ENCODE data around the gene SPTBN5. TPM values are rescaled to one million over a fixed set of nuclear protein-coding genes. Genes with fewer than 3 reads are reported as not detected.

SPTBN5 gene
- total RNA-seq, 3 donors from 2014 or later (not counting 1 experiment from before 2014, with no cell fraction given) = 4.1 to 6.0 (median 5.2) TPM

DNA sequence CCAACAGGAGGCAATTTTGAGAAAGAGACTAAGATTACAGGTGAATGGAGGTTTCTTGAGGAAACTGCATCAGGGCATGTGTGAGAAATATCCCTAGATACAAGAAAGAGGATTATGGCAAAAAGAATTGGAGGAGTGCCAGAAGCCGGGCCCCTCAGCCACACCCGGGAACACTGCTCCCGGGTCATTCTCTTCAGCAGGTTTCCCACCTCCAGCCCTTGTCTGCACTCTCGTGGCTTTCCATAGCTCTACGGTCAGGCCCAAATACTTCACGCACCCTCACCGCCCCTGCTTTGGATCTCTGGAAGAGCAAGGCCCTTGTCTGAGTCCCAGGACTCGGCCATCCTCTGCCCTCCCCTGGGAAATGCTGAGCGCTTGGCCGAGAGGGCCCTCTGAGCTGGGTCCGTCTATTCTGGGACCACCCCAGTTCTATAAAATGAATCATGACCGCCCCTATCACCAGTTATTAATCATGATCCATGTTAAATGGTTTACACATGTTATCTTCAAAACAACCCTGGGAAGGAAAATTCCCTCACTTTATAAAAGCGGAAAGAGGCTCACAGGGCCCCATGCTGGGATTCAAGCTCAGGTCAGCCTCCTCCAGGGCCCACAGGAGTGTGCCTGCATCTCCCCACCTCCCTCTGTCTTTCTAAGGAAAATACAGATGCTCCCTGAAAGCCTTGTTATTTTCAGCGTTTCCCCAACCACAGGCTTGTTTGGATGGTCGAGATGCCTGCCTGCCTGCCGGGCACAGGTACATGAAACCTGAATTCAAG lies 38.8 kb upstream of the SPTBN5 start:
- H3K4me3 ChIP-seq (ENCODE audit: low read length) = no peak overlapping the region
- Mint-ChIP-seq H3K4me3 (no peak overlapping the region), H3K27ac (peak overlapping the region; percentile 93 to 94), H3K9me3 (no peaks in the 10 kb centered on the region), H3K4me1 (peaks cover 35 to 36% of the 10 kb centered on the region in 2 donors), H3K27me3 (ENCODE audit: low read depth in 2 of 2) (no peaks in the 10 kb centered on the region), H3K36me3 (no peaks in the 10 kb centered on the region)
- DNase-seq = no peak
- H3K4me1 ChIP-seq (ENCODE audit: control insufficient read depth, insufficient read depth, low read length) = peaks cover 50% of the 10 kb centered on the region
- ATAC-seq = no peak
- 95% methylated on average over 16 of the region's 16 CpGs for WGBS (ENCODE audit: insufficient coverage)
- no peaks in the 10 kb centered on the region for H3K9me3 ChIP-seq (ENCODE audit: control insufficient read depth, insufficient read depth, low read length)
- no peak overlapping the region for H3K27ac ChIP-seq (ENCODE audit: low read length)
- no peaks in the 10 kb centered on the region for H3K27me3 ChIP-seq (ENCODE audit: control insufficient read depth, insufficient read depth, low read length)
- no peaks in the 10 kb centered on the region for H3K36me3 ChIP-seq (ENCODE audit: control insufficient read depth, insufficient read depth, low read length)
- TF ChIP-seq, protein P1, sequence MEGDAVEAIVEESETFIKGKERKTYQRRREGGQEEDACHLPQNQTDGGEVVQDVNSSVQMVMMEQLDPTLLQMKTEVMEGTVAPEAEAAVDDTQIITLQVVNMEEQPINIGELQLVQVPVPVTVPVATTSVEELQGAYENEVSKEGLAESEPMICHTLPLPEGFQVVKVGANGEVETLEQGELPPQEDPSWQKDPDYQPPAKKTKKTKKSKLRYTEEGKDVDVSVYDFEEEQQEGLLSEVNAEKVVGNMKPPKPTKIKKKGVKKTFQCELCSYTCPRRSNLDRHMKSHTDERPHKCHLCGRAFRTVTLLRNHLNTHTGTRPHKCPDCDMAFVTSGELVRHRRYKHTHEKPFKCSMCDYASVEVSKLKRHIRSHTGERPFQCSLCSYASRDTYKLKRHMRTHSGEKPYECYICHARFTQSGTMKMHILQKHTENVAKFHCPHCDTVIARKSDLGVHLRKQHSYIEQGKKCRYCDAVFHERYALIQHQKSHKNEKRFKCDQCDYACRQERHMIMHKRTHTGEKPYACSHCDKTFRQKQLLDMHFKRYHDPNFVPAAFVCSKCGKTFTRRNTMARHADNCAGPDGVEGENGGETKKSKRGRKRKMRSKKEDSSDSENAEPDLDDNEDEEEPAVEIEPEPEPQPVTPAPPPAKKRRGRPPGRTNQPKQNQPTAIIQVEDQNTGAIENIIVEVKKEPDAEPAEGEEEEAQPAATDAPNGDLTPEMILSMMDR (IDR thresholded peaks at IDR 0.05) = no peak
- intact Hi-C loops (cut with micrococcal nuclease) = no loop called here

DNA sequence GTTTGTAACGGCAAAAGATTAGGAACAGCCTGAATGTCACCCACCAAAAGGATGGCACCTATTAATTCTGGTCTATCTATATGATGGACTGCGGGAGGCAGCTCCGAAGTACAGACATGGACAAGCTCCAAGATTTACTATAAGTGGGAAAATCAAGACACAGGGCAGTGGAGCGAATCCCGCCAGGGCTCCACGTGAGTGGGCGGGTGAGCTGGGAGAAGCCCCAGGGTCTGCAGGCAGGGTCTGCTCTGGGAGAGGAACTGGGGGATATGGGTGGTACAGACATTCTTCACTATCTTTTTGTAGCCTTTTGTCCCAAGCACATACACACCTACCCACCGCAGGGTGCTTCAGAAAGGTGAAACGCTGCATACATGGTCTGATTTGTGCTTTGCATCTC lies 38.2 kb upstream of the SPTBN5 start:
- intact Hi-C loops (cut with micrococcal nuclease) = no loop called here
- Histone ChIP-seq H3K27me3 (ENCODE audit: control insufficient read depth, insufficient read depth, low read length) (no peaks in the 10 kb centered on the region), H3K27ac (ENCODE audit: low read length) (no peak overlapping the region), H3K9me3 (ENCODE audit: control insufficient read depth, insufficient read depth, low read length) (no peaks in the 10 kb centered on the region), H3K4me3 (ENCODE audit: low read length) (no peak overlapping the region), H3K36me3 (ENCODE audit: control insufficient read depth, insufficient read depth, low read length) (no peaks in the 10 kb centered on the region), H3K4me1 (ENCODE audit: control insufficient read depth, insufficient read depth, low read length) (peaks cover 44% of the 10 kb centered on the region)
- H3K27me3 Mint-ChIP-seq (ENCODE audit: low read depth in 2 of 2) = no peaks in the 10 kb centered on the region
- WGBS (ENCODE audit: insufficient coverage) = over 99% methylated on average over 9 of the region's 9 CpGs
- no peak overlapping the region for H3K4me3 Mint-ChIP-seq
- DNase-seq (no peak), ATAC-seq (no peak)
- H3K36me3 Mint-ChIP-seq = no peaks in the 10 kb centered on the region
- TF ChIP-seq, protein P1 (IDR thresholded peaks at IDR 0.05) = no peak
- no peaks in the 10 kb centered on the region for H3K9me3 Mint-ChIP-seq
- H3K4me1 Mint-ChIP-seq = peaks cover 29 to 30% of the 10 kb centered on the region in 2 donors
- H3K27ac Mint-ChIP-seq = peak overlapping the region in 1 of 2 donors; percentile 40

DNA sequence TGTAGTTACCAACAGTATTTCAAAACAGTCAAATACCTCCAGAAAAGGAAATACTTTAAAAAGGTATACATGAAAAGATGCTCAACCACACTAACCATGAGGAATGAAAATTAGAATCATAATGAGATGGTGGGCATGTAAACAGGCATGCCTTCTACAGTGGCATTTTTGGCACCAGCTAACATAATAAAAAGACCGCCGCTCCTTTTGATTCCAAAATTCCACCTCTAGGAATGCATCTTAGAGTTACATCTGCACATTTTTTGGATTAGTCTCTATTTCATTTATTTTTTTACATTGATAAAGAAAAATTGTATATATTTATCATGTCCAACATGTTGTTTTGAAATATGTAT lies 37.0 kb upstream of the SPTBN5 start:
- H3K36me3 ChIP-seq (ENCODE audit: control insufficient read depth, insufficient read depth, low read length) = no peaks in the 10 kb centered on the region
- Mint-ChIP-seq H3K4me3 (no peak overlapping the region), H3K27me3 (ENCODE audit: low read depth in 2 of 2) (no peaks in the 10 kb centered on the region), H3K9me3 (no peaks in the 10 kb centered on the region), H3K4me1 (peaks cover 26 to 29% of the 10 kb centered on the region in 2 donors), H3K27ac (no peak overlapping the region), H3K36me3 (no peaks in the 10 kb centered on the region)
- no peaks in the 10 kb centered on the region for H3K9me3 ChIP-seq (ENCODE audit: control insufficient read depth, insufficient read depth, low read length)
- no peaks in the 10 kb centered on the region for H3K27me3 ChIP-seq (ENCODE audit: control insufficient read depth, insufficient read depth, low read length)
- intact Hi-C loops (cut with micrococcal nuclease) = no loop called here
- H3K27ac ChIP-seq (ENCODE audit: low read length) = no peak overlapping the region
- TF ChIP-seq, protein P1 (IDR thresholded peaks at IDR 0.05) = no peak
- 100% methylated on average over 1 of the region's 2 CpGs for WGBS (ENCODE audit: insufficient coverage)
- no peak overlapping the region for H3K4me3 ChIP-seq (ENCODE audit: low read length)
- DNase-seq (no peak), ATAC-seq (no peak)
- peaks cover 43% of the 10 kb centered on the region for H3K4me1 ChIP-seq (ENCODE audit: control insufficient read depth, insufficient read depth, low read length)
